ENCODE measurements around the gene NAXD.
A peak's percentile ranks its signal among the peaks of the same experiment; 100 is the strongest.
"Not testable (repeated sequence)": the region's sequence is repeated elsewhere in the genome, so short reads cannot be mapped to it uniquely, and the experiment has no call there.

NAXD gene

DNA sequence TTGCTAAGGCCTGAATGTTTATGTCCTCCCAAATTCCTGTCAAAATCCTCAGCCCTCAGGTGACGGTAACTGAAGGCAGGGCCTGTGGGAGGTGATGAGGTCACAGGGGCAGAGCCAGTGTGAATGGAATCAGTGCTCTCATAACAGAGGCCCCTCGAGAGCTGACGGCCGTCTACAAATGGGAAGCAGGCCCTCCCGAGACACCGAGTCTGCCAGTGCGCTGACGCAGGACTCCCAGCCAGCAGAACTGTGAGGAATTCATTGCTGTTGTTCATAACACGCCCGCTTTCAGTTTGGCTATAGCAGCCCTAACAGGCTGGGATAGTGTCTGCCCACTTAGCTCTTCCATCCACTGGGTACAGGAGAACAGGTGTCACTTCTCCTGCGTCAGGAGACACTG, 49.3 kb downstream of the NAXD start:
- CTCF ChIA-PET = no interaction called here
- no peak for DNase-seq
- no peaks in the 10 kb centered on the region for H3K27me3 Mint-ChIP-seq
- H3K27ac Mint-ChIP-seq = no peak overlapping the region
- no peaks in the 10 kb centered on the region for H3K9me3 Mint-ChIP-seq
- no peaks in the 10 kb centered on the region for H3K4me1 Mint-ChIP-seq
- no peak overlapping the region for H3K4me3 Mint-ChIP-seq
- peaks cover 73% of the 10 kb centered on the region for H3K36me3 Mint-ChIP-seq

DNA sequence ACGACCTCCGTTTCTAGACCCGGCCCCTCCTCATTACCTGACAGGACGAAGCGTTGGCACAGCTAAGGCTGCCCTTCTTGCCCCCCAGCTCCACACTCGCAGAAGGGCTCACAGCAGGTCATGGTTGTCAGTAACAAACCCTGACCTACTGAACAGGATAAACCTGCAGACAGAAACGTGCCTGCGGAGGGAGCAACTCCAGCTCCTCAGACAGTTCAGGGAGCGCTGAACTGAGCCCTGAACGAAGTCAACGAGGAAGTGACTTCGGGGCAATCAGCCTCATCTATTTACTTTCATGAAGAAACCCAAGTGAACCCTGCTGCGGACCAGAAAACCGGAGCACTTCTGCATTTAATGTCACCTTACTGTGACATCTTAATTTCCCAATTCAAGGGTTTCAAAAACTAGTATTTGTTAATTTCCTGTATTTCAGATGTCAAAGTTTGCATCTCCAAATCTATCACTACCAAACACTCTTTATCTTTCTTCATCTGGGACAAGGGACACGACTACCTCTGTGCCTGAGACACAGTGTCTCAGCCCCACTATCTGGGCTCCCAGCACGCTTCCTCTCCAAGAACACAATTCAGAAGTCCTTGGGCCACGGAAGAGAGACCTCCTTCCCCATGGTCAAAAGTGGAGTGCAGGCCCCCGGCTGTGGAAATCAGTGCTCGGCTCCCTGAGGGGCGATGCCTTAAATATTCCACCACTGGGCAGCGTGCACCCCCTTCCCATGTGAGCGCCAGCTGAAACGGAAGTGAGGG, 50.3 kb downstream of the NAXD start:
- no peaks in the 10 kb centered on the region for H3K4me1 Mint-ChIP-seq

GRCh38 chr13:110666255-110666533, 50.8 kb downstream of the NAXD start:
- H3K27ac Mint-ChIP-seq = no peak overlapping the region
- CTCF ChIA-PET = no interaction called here
- H3K4me3 Mint-ChIP-seq = no peak overlapping the region
- H3K27me3 Mint-ChIP-seq = no peaks in the 10 kb centered on the region
- no peak for DNase-seq
- no peaks in the 10 kb centered on the region for H3K4me1 Mint-ChIP-seq
- no peaks in the 10 kb centered on the region for H3K9me3 Mint-ChIP-seq
- peaks cover 70% of the 10 kb centered on the region for H3K36me3 Mint-ChIP-seq

More for the DNA sequence above, 50.3 kb downstream of the NAXD start:
- no peak for DNase-seq
- no peak overlapping the region for H3K27ac Mint-ChIP-seq
- CTCF ChIA-PET = no interaction called here
- H3K27me3 Mint-ChIP-seq = no peaks in the 10 kb centered on the region
- peaks cover 68% of the 10 kb centered on the region for H3K36me3 Mint-ChIP-seq
- H3K9me3 Mint-ChIP-seq = no peaks in the 10 kb centered on the region
- no peak overlapping the region for H3K4me3 Mint-ChIP-seq

DNA sequence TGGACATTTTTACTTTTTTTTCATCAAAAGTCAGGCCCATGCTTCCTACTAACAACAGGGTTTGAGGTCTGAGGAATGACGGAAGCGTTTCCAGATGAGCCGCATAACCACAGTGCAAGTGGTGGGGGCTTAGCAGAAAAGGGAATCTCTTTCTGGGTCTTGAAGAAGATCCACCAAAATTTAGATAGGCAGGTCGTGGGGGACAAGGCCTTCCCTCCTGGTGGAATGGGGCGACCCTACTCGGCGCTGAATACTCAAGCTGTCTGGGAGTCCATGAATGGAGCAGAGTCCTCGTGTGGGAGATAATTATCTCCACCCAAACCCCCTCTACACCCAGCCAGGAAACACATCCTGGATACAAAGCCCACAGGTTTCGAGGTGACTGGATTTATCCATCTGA, 53.7 kb downstream of the NAXD start:
- DNase-seq = no peak
- Mint-ChIP-seq H3K27ac (no peak overlapping the region), H3K4me3 (no peak overlapping the region), H3K36me3 (peaks cover 63% of the 10 kb centered on the region), H3K9me3 (no peaks in the 10 kb centered on the region), H3K4me1 (no peaks in the 10 kb centered on the region), H3K27me3 (no peaks in the 10 kb centered on the region)
- CTCF ChIA-PET = no interaction called here

DNA sequence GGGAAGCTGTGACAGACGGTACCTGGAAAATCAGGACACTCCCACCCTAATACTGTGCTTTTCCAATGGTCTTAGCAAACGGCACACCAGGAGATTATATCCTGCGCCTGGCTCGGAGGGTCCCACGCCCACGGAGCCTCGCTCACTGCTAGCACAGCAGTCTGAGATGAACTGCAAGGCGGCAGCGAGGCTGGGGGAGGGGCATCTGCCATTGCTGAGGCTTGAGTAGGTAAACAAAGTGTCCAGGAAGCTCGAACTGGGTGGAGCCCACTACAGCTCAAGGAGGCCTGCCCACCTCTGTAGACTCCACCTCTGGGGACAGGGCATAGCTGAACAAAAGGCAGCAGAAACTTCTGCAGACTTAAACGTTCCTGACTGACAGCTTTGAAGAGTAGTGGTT, 54.5 kb downstream of the NAXD start:
- H3K27me3 Mint-ChIP-seq, H3K9me3 Mint-ChIP-seq, CTCF ChIA-PET, DNase-seq, H3K4me3 Mint-ChIP-seq, H3K27ac Mint-ChIP-seq, H3K4me1 Mint-ChIP-seq: not testable (repeated sequence)
- H3K36me3 Mint-ChIP-seq = peaks cover 66% of the 10 kb centered on the region

GRCh38 chr13:110676595-110677587, 61.5 kb downstream of the NAXD start:
- CTCF ChIA-PET = no interaction called here
- Mint-ChIP-seq H3K36me3 (peaks cover 55% of the 10 kb centered on the region), H3K27me3 (no peaks in the 10 kb centered on the region), H3K4me3 (no peak overlapping the region), H3K4me1 (no peaks in the 10 kb centered on the region), H3K27ac (no peak overlapping the region), H3K9me3 (no peaks in the 10 kb centered on the region)
- DNase-seq = no peak

- no peaks in the 10 kb centered on the region for H3K4me1 Mint-ChIP-seq
- DNase-seq = no peak
- H3K4me3 Mint-ChIP-seq = no peak overlapping the region
- peaks cover 52% of the 10 kb centered on the region for H3K36me3 Mint-ChIP-seq
- H3K9me3 Mint-ChIP-seq = no peaks in the 10 kb centered on the region
- H3K27me3 Mint-ChIP-seq = no peaks in the 10 kb centered on the region
- no peak overlapping the region for H3K27ac Mint-ChIP-seq
- CTCF ChIA-PET = no interaction called here
Observed at GRCh38 chr13:110677731-110678545, 62.6 kb downstream of the NAXD start.

DNA sequence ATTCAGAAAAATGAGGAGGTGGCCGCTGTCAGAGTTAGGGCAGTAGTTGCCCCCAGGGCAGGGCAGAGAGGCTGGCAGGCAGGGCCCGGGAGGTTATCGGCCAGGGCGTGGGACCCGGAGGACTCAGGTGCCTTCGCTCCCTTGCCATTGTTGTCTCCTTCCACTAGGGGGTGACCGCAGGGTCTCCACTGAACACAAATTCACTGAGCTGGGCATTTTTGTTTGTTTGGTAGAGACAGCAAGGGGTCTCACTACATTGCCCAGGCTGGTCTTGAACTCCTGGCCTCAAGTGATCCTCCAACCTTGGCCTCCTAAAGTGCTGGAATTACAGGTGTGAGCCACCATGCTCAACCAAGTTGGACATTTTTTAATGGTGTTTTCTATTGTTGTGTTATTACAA, 65.5 kb downstream of the NAXD start:
- CTCF ChIA-PET = interaction anchor here (1.2 kb wide), 1 partner anchor 11 kb away, joined by 3 read pairs; no protein-coding TSS in a partner anchor
- Mint-ChIP-seq H3K27me3 (no peaks in the 10 kb centered on the region), H3K36me3 (peaks cover 46% of the 10 kb centered on the region), H3K4me3 (no peak overlapping the region), H3K9me3 (no peaks in the 10 kb centered on the region), H3K27ac (no peak overlapping the region), H3K4me1 (no peaks in the 10 kb centered on the region)
- peak; percentile 39 for DNase-seq

DNA sequence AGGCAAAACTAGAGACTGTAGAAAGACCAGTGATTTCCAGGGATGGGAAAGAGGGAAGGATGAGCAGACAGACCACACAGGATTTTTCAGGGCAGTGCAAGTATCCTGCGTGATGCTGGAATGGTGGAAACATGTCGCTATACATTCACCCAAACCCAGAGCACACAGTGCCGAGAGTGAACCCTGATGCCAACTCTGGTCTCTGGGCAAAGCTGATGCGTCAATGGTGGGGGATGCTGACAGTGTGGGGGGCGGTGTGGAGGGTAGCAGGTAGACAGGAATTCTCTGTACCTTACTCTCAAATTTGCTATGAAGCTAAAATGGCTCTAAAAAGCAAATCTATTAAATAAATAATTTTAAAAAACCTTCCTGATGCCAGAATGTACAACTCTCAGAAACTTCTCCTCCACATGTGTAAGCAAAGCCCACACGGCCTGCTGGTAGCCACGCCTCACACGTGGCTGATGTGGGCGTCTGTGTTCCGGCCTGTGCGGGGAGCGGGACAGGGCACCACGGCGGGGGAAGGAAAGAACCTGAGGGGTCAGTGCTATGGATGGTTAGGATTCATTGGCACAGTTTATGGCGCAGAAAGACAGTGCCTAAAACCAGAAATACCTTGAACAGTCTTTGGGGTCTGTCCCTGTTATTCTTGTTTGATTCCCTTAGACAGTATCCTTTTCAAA, 66.7 kb downstream of the NAXD start:
- DNase-seq = no peak
- Mint-ChIP-seq H3K9me3 (no peaks in the 10 kb centered on the region), H3K4me1 (no peaks in the 10 kb centered on the region), H3K27ac (no peak overlapping the region), H3K36me3 (peaks cover 38% of the 10 kb centered on the region), H3K4me3 (no peak overlapping the region), H3K27me3 (no peaks in the 10 kb centered on the region)
- CTCF ChIA-PET = interaction anchor here (1.0 to 1.2 kb wide), 3 partner anchors 10 to 112 kb away, joined by 3 to 4 read pairs (median 3); no protein-coding TSS in a partner anchor

DNA sequence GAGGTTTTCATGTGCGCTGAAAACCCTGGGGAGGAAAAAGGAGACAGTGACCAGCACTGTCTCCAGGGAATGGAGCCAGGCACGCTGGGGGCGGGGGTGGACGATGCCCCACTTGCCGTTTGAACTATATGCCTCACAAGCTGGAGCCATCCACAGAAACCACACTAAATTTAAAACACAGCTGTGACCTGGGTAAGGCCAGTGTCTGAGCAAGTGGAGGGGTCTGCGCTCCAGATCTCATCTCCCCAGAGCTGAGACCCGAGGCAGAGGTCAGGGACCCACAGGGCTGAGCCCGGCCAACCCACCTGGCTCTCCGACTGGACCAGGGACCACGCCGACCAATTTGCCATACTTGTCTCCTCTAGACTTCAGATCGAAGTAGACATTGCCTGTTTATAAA, 67.4 kb downstream of the NAXD start:
- Mint-ChIP-seq H3K27ac (no peak overlapping the region), H3K4me1 (no peaks in the 10 kb centered on the region), H3K4me3 (no peak overlapping the region), H3K9me3 (no peaks in the 10 kb centered on the region), H3K27me3 (no peaks in the 10 kb centered on the region), H3K36me3 (peaks cover 39% of the 10 kb centered on the region)
- no peak for DNase-seq
- CTCF ChIA-PET = interaction anchor here (0.7 to 2.3 kb wide), 9 partner anchors 19 to 198 kb away, joined by 3 to 12 read pairs (median 3); no protein-coding TSS in a partner anchor

DNA sequence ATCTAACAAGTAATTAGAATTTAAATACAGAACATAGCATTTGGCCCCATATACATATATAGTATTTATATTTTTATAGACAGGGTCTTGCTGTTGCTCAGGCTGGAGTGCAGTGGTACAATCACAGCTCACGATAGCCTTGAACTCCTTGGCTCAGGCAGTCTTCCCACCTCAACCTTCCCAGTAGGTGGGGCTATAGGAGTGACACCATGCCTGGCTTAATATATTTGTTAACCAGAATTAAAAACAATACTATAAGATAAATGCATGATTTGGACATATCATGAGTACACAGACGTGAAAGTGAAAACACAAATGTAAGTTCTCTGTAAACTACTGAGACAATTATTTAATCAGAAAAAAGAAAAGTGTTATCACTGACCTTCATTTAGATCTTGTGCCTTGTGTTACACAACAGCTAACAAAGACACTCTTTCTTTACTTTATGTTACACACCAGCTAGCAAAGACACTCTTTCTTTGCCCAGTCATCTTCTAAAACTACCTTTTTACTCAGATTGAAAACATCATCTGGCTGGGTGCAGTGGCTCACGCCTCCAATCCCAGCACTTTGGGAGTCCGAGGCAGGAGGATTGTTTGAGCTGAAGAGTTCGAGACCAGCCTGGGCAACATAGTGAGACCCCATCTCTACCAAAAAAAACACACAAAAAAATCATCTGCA, 68.0 kb downstream of the NAXD start:
- CTCF ChIA-PET = interaction anchor here (0.6 to 2.3 kb wide), 12 partner anchors 8 to 197 kb away, joined by 3 to 12 read pairs (median 4); no protein-coding TSS in a partner anchor
- H3K27me3 Mint-ChIP-seq = no peaks in the 10 kb centered on the region
- DNase-seq = peak; percentile 54
- H3K36me3 Mint-ChIP-seq = peaks cover 34% of the 10 kb centered on the region
- no peak overlapping the region for H3K4me3 Mint-ChIP-seq
- no peaks in the 10 kb centered on the region for H3K9me3 Mint-ChIP-seq
- H3K27ac Mint-ChIP-seq = peak overlapping the region; percentile 49
- no peaks in the 10 kb centered on the region for H3K4me1 Mint-ChIP-seq

DNA sequence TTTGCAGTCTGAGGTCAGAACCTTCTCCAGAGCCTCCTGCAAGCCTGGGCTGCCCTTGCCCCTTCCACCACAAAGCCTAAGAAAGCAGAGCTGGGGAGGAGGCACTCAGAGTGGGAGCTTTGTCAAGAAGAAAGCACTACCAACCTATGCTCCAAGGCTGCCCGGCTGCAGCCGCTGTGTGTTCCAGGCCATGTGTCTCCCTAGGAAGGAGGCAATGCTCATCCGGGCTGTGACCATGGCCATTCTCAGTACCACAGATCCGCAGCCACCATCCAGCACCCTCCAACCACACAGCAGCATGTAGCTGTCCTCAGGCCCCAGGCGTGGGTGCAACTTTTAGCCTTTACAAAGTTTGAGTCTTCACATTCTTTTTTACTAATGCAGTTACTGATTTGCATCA, 68.6 kb downstream of the NAXD start:
- CTCF ChIA-PET = interaction anchor here (0.6 to 2.3 kb wide), 5 partner anchors 8 to 134 kb away, joined by 3 to 12 read pairs (median 4); no protein-coding TSS in a partner anchor
- Mint-ChIP-seq H3K27ac (no peak overlapping the region), H3K4me3 (no peak overlapping the region), H3K36me3 (peaks cover 29% of the 10 kb centered on the region), H3K9me3 (no peaks in the 10 kb centered on the region), H3K4me1 (no peaks in the 10 kb centered on the region), H3K27me3 (no peaks in the 10 kb centered on the region)
- DNase-seq = no peak

GRCh38 chr13:110684388-110685056, 69.2 kb downstream of the NAXD start:
- no peak overlapping the region for H3K4me3 Mint-ChIP-seq
- no peaks in the 10 kb centered on the region for H3K9me3 Mint-ChIP-seq
- H3K27me3 Mint-ChIP-seq = no peaks in the 10 kb centered on the region
- DNase-seq = no peak
- CTCF ChIA-PET = interaction anchor here (1.2 to 2.3 kb wide), 3 partner anchors 20 to 134 kb away, joined by 4 to 12 read pairs (median 5); no protein-coding TSS in a partner anchor
- no peak overlapping the region for H3K27ac Mint-ChIP-seq
- peaks cover 32% of the 10 kb centered on the region for H3K36me3 Mint-ChIP-seq
- no peaks in the 10 kb centered on the region for H3K4me1 Mint-ChIP-seq

All from activated naive CD4-positive, alpha-beta T cell treated with anti-CD3 and anti-CD28 coated beads, Interleukin-2, amount 10 ng/mL, durations not matched to agents 7 days and 5 days (primary cell).